HG03139 (cell line): ENCODE measurements around the gene PPME1.

Experiments used
- ATAC-seq: cut with Tn5 transposase; IDR thresholded peaks from one replicate; pipeline ENCODE4 v1.9.1; 2021; ENCODE audit not compliant: unreplicated experiment

PPME1 gene

GRCh38 chr11:74225565-74225964 is 54.5 kb downstream of the PPME1 start:
- no peak for ATAC-seq

GRCh38 chr11:74226907-74227306 is 55.8 kb downstream of the PPME1 start:
- ATAC-seq, result no peak

- ATAC-seq, result no peak
Observed at GRCh38 chr11:74232311-74232950, 61.3 kb downstream of the PPME1 start.

GRCh38 chr11:74233683-74234082 is 62.6 kb downstream of the PPME1 start:
- ATAC-seq, result no peak

DNA sequence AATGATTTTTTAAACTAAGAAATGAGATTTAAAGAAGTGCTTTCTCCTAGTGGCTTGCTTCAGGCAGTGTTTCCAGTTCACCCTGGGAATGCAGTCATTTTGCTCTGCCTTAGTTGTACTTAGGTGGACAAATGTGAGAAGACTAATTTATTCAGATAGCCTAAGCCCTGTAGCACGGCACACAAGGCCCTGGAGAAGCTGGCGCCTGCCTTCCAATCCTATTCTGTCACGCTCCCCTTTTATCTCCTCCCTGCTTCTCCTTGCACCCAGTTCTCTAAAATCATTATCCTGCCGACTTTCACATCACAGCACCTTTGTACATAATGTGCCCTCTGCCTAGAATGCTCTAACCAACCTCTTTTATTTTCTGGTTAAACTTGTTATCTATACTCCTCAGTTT is 64.0 kb downstream of the PPME1 start:
- no peak for ATAC-seq

GRCh38 chr11:74237541-74237940 is 66.5 kb downstream of the PPME1 start:
- no peak for ATAC-seq

- ATAC-seq, result no peak
Observed at GRCh38 chr11:74238243-74238642, 67.2 kb downstream of the PPME1 start.

DNA sequence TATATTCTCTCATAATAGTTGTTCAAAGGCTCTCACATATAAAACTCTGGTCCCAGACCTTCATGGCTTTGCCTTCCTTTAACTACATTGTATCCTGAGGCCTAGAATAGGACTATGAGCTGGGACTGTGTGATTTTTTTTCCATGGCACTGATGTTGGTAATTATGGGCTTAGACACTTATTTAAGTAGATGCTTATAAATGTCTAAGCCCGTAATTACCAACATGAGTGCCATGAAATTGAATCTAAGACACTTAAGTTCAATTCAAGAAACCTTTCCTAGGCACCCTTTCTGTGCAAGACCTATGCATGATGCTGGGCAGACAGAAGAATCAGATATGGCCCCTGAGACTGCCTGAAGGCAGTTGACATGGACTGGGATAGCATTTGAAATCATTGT is 77.4 kb downstream of the PPME1 start:
- no peak for ATAC-seq

DNA sequence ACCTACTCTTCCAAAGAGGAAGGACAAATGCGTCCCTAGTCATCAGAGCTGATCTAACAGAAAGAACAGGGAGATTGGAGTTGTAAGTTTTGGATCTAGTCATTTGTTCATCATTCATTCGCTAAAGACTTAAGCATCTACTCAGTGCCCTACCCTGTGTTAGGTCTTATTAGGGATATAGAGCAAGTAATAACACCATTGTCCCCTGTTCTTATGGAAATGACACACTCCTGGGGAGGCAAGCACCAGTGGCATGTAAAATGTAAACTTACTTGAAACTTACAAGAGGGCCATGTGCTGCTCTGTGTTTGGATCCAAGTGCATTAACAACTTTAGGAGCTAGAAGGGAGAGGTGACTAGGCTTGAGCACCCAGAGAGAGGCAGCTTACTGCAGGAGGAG is 78.4 kb downstream of the PPME1 start:
- no peak for ATAC-seq

DNA sequence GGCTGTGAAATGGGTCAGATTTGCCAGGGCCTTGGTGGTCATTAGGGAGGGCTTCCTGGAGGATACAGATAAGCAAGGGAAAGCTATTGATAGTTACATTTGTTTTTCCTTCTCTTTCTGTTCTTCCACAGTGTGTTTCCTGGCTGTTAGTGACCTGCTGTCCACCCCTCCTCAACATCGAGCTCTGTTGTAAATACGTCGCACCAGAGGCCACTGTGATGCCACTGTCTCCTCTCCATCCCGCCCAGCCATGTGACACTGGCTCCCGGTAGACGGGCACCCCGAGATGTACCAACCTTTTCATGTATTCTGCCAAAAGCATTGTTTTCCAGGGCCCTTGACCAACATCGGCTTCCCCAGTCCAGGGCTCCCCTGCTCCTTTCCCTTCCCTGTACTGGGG is 82.3 kb downstream of the PPME1 start:
- ATAC-seq, result no peak

DNA sequence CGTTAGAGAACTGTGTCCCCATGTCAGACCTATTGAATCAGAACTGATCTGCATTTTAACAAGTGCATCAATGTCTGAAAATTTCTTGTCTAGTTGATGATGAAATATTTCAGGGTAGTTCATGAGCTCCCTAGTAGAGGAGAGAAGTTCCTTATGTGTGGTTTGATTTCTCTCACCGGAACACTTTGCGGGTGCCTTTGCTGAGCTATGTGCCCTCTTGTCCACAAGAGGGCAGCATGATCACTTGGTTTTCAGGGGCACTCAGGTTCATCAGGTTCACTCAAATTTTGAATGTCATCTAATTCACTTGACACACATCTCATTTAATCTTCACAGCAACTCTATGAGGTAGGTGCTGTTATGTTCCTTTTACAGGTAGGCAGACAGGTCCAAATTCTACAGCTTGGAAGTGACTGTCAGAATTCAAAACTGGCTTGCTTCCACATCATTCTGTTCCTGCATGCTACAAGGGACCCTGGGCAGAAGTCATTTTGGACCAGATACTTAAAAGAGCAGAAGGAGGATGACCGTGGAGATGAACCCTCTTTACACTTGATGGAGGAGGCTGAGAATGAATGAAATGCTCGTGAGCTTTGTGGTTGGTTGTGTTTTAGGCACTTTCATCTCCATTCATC is 84.8 kb downstream of the PPME1 start:
- ATAC-seq, result no peak

GRCh38 chr11:74256378-74257133 is 85.5 kb downstream of the PPME1 start:
- ATAC-seq, result no peak

- no peak for ATAC-seq
Observed at GRCh38 chr11:74257959-74258553, 87.0 kb downstream of the PPME1 start.

DNA sequence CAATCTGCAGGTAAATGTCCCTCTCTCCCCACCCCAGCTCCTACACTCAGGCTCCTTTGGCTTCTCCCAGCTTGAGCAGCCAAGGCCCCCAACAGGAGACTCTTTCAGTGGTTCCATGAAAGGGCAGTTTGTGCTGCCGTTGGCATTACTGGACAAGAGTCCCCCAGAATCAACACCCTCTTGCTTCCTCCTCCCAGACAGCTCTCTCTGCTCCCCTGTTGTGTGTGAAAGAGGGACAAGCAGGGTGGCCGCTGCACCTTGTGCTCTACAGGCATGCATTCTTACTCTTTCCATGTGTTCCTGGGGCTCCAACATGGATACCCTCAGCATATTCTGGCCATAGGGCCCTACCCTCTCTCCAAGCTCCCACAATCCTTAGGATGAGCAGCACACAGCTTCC is 91.6 kb downstream of the PPME1 start:
- no peak for ATAC-seq

DNA sequence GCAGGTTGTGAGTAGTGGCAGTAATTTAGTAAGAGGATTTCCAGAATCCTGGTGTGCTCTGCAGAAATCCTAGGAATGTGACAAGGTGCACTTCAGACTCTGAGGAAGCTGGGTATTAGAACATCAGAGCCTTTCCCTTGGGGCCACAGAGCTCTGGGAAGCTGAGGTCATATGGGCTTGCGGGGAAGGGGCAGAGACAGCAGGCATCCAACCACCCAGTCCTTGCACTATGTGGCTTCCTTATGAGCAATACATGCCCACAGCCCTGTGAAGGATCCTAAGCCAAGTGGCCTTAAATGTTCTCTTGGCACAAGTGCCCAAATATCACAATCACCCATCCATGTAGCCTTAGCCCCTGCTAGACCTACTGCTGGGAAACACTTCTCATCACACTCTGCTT is 94.2 kb downstream of the PPME1 start:
- no peak for ATAC-seq

DNA sequence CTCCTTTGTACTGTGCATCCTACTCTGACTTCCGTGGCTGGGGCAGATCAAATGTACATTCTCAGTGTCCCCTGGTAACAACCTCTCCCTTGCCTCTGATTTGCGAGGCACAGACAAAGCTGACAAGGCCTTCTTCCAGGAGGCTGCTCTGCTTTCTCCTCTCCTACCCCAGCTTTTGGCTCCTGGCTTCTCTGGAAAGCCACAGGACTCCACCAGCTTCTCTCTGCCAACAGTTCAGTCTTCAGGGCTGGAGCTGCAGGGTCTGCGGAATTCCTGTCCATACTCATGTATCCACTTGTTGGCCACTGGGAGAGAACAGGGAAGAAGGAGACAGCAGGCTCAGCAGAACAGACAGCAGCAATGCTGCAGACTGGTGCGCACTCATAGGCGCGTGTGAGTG is 95.9 kb downstream of the PPME1 start:
- no peak for ATAC-seq

- ATAC-seq, result no peak
Observed at GRCh38 chr11:74268456-74268855, 97.4 kb downstream of the PPME1 start.

DNA sequence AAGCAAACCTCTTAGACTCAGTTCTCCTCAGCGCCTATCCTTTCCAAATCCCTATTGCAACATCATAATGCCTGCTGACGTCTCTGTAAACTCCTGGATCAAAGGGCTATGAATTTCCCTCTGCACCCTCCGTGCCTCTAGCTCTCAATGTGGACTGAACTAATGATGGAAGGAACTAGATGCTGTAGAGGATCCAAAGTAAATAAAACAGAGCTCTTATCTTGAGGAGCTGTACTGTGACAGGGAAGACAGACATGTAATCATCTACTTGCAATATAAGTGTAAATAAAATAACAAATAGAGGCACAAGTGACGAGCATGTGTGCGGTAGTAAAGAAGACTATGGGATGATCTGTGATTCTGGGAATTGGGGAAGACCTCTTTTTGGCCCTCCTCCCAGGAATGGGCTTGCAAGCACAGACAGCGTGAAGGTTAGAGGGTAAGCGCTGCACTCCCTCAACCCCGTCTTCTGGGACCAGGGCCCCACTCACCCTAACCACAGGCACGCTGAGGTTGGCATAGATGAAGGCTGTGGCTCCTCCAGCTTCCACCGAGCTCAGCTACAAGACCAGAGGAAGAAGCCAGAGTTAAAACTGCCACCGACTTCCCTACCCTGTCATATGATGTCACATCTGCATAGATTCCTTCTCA is 98.2 kb downstream of the PPME1 start:
- no peak for ATAC-seq

- ATAC-seq, result no peak
Observed at GRCh38 chr11:74272276-74272675, 101.2 kb downstream of the PPME1 start.

GRCh38 chr11:74276581-74276980 is 105.5 kb downstream of the PPME1 start:
- no peak for ATAC-seq

DNA sequence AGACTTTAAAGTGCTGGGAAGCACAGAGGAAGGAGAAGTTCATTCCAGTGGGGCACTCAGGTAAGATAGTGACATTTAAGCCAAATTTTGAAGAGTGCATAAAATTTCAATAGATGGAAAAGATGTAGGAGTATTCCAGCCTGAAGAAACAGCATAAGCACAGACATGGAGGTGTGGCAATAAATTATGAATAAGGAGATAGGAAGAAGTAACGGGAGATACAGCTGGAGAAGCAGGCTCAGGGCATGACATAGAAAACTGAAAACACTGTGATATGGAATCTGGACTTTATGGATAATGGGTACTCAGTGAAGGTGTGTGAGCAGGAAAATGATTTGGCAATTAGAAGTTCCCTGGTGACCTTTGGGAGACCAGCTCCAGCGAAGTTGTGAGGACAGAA is 107.0 kb downstream of the PPME1 start:
- no peak for ATAC-seq
